GM12878 (cell line): ENCODE measurements around the gene FERMT3.

Source experiments
- POLR2A ChIP-seq: IDR thresholded peaks from 2 replicates; pipeline ENCODE4 v1.6.1; 2011; ENCODE audit warnings: low read depth, mild to moderate bottlenecking, low read length
- POLR2AphosphoS5 ChIP-seq: IDR thresholded peaks from 2 replicates; pipeline ENCODE4 v1.6.1; 2011; ENCODE audit warnings: mild to moderate bottlenecking, low read length, inconsistent platforms
- TARDBP ChIP-seq: IDR thresholded peaks from 2 replicates; pipeline ENCODE4 v1.6.1; 2016; ENCODE audit warnings: borderline replicate concordance
- TF ChIP-seq, protein P1 (sequence below), 3 experiments: IDR thresholded peaks in 2 of 3; conservative IDR thresholded peaks in 1 of 3; 2 replicates each; pipeline ENCODE4 v1.5.1; 2011; ENCODE audit warnings: low read depth in 3 of 3, low read length in 3 of 3, mild to moderate bottlenecking in 3 of 3, control low read depth in 2 of 3, moderate library complexity in 2 of 3, inconsistent platforms in 1 of 3, mixed read lengths in 1 of 3; ENCODE audit not compliant: control insufficient read depth in 2 of 3, insufficient read depth in 1 of 3; ENCODE audit errors: extremely low read depth in 1 of 3
- TF ChIP-seq, protein P2 (sequence below): IDR thresholded peaks from 2 replicates; pipeline ENCODE4 v1.6.1; 2011; ENCODE audit warnings: low read depth, mild to moderate bottlenecking, low read length, moderate library complexity, borderline replicate concordance; ENCODE audit errors: extremely low read depth
- TF ChIP-seq, protein P3 (sequence below): IDR thresholded peaks from 2 replicates; pipeline ENCODE4 v1.6.1; 2012; ENCODE audit warnings: low read length, inconsistent platforms

DNA sequence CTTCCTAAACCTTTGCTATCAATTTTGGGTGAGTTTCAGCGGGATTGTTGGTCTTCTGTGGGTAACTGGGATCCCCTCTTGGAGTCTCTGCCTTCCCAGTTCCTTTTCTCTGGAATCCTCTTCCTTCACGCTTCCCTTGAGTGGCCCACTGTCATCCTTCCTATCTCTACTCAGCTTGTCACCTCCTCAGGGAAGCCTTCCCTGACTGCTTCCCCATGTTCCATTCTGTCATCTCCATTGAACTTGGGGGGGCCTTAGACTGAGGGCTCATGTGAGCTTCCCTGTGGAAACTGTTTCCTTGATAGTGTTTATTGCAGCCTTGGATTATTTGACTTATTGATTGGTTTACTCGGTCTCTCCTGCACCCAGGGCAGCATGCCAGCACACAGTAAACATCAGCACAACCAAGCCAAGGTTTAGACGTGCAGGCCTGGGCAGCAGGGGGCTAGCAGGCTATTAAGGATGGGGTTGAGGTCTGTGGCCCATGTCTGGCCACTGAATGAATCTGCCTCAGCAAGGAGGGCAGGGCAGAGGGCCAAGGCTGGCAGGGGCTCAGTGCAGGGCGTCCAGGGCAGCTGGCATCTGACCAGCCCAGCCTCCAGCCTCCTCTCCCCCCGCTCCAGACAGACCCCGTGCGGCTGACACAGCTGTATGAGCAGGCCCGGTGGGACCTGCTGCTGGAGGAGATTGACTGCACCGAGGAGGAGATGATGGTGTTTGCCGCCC, 12.3 kb downstream of the FERMT3 start:
- no peak for TF ChIP-seq POLR2A
- TF ChIP-seq, protein P1, sequence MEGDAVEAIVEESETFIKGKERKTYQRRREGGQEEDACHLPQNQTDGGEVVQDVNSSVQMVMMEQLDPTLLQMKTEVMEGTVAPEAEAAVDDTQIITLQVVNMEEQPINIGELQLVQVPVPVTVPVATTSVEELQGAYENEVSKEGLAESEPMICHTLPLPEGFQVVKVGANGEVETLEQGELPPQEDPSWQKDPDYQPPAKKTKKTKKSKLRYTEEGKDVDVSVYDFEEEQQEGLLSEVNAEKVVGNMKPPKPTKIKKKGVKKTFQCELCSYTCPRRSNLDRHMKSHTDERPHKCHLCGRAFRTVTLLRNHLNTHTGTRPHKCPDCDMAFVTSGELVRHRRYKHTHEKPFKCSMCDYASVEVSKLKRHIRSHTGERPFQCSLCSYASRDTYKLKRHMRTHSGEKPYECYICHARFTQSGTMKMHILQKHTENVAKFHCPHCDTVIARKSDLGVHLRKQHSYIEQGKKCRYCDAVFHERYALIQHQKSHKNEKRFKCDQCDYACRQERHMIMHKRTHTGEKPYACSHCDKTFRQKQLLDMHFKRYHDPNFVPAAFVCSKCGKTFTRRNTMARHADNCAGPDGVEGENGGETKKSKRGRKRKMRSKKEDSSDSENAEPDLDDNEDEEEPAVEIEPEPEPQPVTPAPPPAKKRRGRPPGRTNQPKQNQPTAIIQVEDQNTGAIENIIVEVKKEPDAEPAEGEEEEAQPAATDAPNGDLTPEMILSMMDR (IDR thresholded peaks at IDR 0.05 in 2 of 3, conservative IDR thresholded peaks at IDR 0.05 in 1 of 3; ENCODE audit: control insufficient read depth in 2 of 3, extremely low read depth in 1 of 3, insufficient read depth in 1 of 3, low read depth in 3 of 3, low read length in 3 of 3): no peak
- TF ChIP-seq, protein P2, sequence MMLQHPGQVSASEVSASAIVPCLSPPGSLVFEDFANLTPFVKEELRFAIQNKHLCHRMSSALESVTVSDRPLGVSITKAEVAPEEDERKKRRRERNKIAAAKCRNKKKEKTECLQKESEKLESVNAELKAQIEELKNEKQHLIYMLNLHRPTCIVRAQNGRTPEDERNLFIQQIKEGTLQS: no peak
- no peak for TF ChIP-seq POLR2AphosphoS5
- TF ChIP-seq TARDBP: no peak
- TF ChIP-seq, protein P3, sequence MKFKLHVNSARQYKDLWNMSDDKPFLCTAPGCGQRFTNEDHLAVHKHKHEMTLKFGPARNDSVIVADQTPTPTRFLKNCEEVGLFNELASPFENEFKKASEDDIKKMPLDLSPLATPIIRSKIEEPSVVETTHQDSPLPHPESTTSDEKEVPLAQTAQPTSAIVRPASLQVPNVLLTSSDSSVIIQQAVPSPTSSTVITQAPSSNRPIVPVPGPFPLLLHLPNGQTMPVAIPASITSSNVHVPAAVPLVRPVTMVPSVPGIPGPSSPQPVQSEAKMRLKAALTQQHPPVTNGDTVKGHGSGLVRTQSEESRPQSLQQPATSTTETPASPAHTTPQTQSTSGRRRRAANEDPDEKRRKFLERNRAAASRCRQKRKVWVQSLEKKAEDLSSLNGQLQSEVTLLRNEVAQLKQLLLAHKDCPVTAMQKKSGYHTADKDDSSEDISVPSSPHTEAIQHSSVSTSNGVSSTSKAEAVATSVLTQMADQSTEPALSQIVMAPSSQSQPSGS: no peak
